H9 (cell line): Measurements from ENCODE around the gene PDPK1. TPM values are rescaled to one million over a fixed set of nuclear protein-coding genes. Genes with fewer than 3 reads are reported as not detected.

ENCODE experiments used
- DNase-seq: peaks from one replicate; pipeline ENCODE4 v3.0.0-alpha.2; 2017
- H2AFZ ChIP-seq: one replicate; pipeline ENCODE4 v1.6.1; 2013; ENCODE audit warnings: mild to moderate bottlenecking, low read length, control low read depth, moderate library complexity
- H2AK5ac ChIP-seq: 2 replicates; pipeline ENCODE4 v1.6.1; 2013; ENCODE audit warnings: low read length, control low read depth, mixed read lengths; ENCODE audit not compliant: insufficient read length
- H2BK120ac ChIP-seq: one replicate; pipeline ENCODE4 v1.6.1; 2013; ENCODE audit warnings: low read depth, mild to moderate bottlenecking, low read length, control low read depth, inconsistent platforms; ENCODE audit not compliant: poor library complexity, severe bottlenecking
- H2BK12ac ChIP-seq: 2 replicates; pipeline ENCODE4 v1.6.1; 2013; ENCODE audit warnings: low read length, control low read depth, mixed read lengths, low read depth; ENCODE audit not compliant: insufficient read length
- H2BK15ac ChIP-seq: 2 replicates; pipeline ENCODE4 v1.6.1; 2013; ENCODE audit warnings: low read depth, low read length, control low read depth
- H2BK20ac ChIP-seq: one replicate; pipeline ENCODE4 v1.6.1; 2013; ENCODE audit warnings: low read depth, mild to moderate bottlenecking, low read length, control low read depth, inconsistent platforms; ENCODE audit not compliant: poor library complexity, severe bottlenecking
- H2BK5ac ChIP-seq: 2 replicates; pipeline ENCODE4 v1.6.1; 2013; ENCODE audit warnings: low read length, control low read depth, mixed read lengths; ENCODE audit not compliant: insufficient read length
- H3K14ac ChIP-seq: 2 replicates; pipeline ENCODE4 v1.6.1; 2013; ENCODE audit warnings: low read length, control low read depth; ENCODE audit not compliant: insufficient read depth
- H3K18ac ChIP-seq: 2 replicates; pipeline ENCODE4 v1.6.1; 2013; ENCODE audit warnings: low read depth, mild to moderate bottlenecking, mixed read lengths, low read length, control low read depth; ENCODE audit not compliant: insufficient read length
- H3K23ac ChIP-seq: 2 replicates; pipeline ENCODE4 v1.6.1; 2013; ENCODE audit warnings: low read length, control low read depth, mixed read lengths, low read depth; ENCODE audit not compliant: insufficient read length
- H3K23me2 ChIP-seq: 2 replicates; pipeline ENCODE4 v1.6.1; 2013; ENCODE audit warnings: low read depth, mild to moderate bottlenecking, mixed read lengths, low read length, control low read depth; ENCODE audit not compliant: insufficient read length, poor library complexity, severe bottlenecking
- H3K27ac ChIP-seq: 2 replicates; pipeline ENCODE4 v1.5.1; 2013; ENCODE audit warnings: low read length, control low read depth, mixed read lengths, low read depth; ENCODE audit not compliant: insufficient read length
- H3K27me3 ChIP-seq: 2 replicates; pipeline ENCODE4 v1.6.1; 2013; ENCODE audit warnings: low read length, control low read depth, inconsistent platforms; ENCODE audit not compliant: insufficient read depth
- H3K4ac ChIP-seq: 2 replicates; pipeline ENCODE4 v1.6.1; 2013; ENCODE audit warnings: low read depth, mild to moderate bottlenecking, control low read depth, inconsistent platforms, low read length, moderate library complexity
- H3K4me1 ChIP-seq: 2 replicates; pipeline ENCODE4 v1.6.1; 2013; ENCODE audit warnings: low read length, control low read depth, inconsistent platforms; ENCODE audit not compliant: insufficient read depth
- H3K4me2 ChIP-seq: 2 replicates; pipeline ENCODE4 v1.6.1; 2013; ENCODE audit warnings: low read length, control low read depth, mixed read lengths; ENCODE audit not compliant: insufficient read length, insufficient read depth
- H3K56ac ChIP-seq: 2 replicates; pipeline ENCODE4 v1.6.1; 2013; ENCODE audit warnings: low read depth, mild to moderate bottlenecking, mixed read lengths, low read length, control low read depth; ENCODE audit not compliant: insufficient read length
- H3K79me1 ChIP-seq: 2 replicates; pipeline ENCODE4 v1.6.1; 2013; ENCODE audit warnings: low read depth, mild to moderate bottlenecking, moderate library complexity, low read length, control low read depth, inconsistent platforms; ENCODE audit not compliant: insufficient read depth, poor library complexity, severe bottlenecking
- H3K79me2 ChIP-seq: 2 replicates; pipeline ENCODE4 v1.6.1; 2013; ENCODE audit warnings: low read length, control low read depth, inconsistent platforms; ENCODE audit not compliant: insufficient read depth
- H3K9ac ChIP-seq: 2 replicates; pipeline ENCODE4 v1.6.1; 2013; ENCODE audit warnings: low read length, control low read depth, mixed read lengths; ENCODE audit not compliant: insufficient read length; ENCODE audit errors: extremely low read depth
- H3K9me3 ChIP-seq: one replicate; pipeline ENCODE4 v1.6.1; 2013; ENCODE audit warnings: low read depth, low read length, inconsistent platforms; ENCODE audit not compliant: control insufficient read depth
- H3T11ph ChIP-seq: one replicate; pipeline ENCODE4 v1.6.1; 2013; ENCODE audit warnings: mild to moderate bottlenecking, low read length, control low read depth, inconsistent platforms
- H4K20me1 ChIP-seq: one replicate; pipeline ENCODE4 v1.6.1; 2013; ENCODE audit not compliant: control insufficient read depth, insufficient read length, insufficient read depth
- H4K5ac ChIP-seq: 2 replicates; pipeline ENCODE4 v1.6.1; 2013; ENCODE audit warnings: low read depth, mild to moderate bottlenecking, mixed read lengths, low read length, control low read depth; ENCODE audit not compliant: insufficient read length
- H4K8ac ChIP-seq: replicated peaks from 2 replicates; pipeline ENCODE4 v1.6.1; 2013; ENCODE audit warnings: low read length, control low read depth, mixed read lengths, low read depth; ENCODE audit not compliant: insufficient read length
- H4K91ac ChIP-seq: 2 replicates; pipeline ENCODE4 v1.6.1; 2013; ENCODE audit warnings: low read depth, mild to moderate bottlenecking, moderate library complexity, mixed read lengths, low read length, control low read depth; ENCODE audit not compliant: insufficient read length
- H3K27ac Mint-ChIP-seq, 3 experiments: 2 replicates in 2 of 3; 3 replicates in 1 of 3; pipeline ENCODE4 v1.8.0; 2020 to 2021; ENCODE audit warnings: mixed read lengths in 3 of 3, mild to moderate bottlenecking in 1 of 3, moderate library complexity in 1 of 3
- H3K27me3 Mint-ChIP-seq: 2 replicates; pipeline ENCODE4 v1.8.0; 2021; ENCODE audit warnings: low read depth, mild to moderate bottlenecking, moderate library complexity, mixed read lengths
- H3K36me3 Mint-ChIP-seq, 3 experiments: 2 replicates in 2 of 3; 3 replicates in 1 of 3; pipeline ENCODE4 v1.8.0; 2020 to 2021; ENCODE audit warnings: low read depth in 3 of 3, mixed read lengths in 3 of 3; ENCODE audit not compliant: insufficient read depth in 1 of 3
- H3K4me1 Mint-ChIP-seq, 2 experiments: 2 replicates each; pipeline ENCODE4 v1.8.0; 2020; ENCODE audit warnings: mixed read lengths in 2 of 2
- H3K4me3 Mint-ChIP-seq, 2 experiments: 2 replicates in 1 of 2; 3 replicates in 1 of 2; pipeline ENCODE4 v1.8.0; 2020 to 2021; ENCODE audit warnings: mild to moderate bottlenecking in 2 of 2, mixed read lengths in 2 of 2, moderate library complexity in 1 of 2
- H3K9me3 Mint-ChIP-seq, 2 experiments: 2 replicates in 1 of 2; 3 replicates in 1 of 2; pipeline ENCODE4 v1.8.0; 2020; ENCODE audit warnings: mild to moderate bottlenecking in 2 of 2, mixed read lengths in 2 of 2, moderate library complexity in 1 of 2
- WGBS: extraction: QIAGEN DNeasy Blood & Tissue Kit; methylation state at CpG from one replicate; pipeline ENCODE4 v1.1.7; 2013; ENCODE audit warnings: missing lambda C conversion rate, low lambda C conversion rate, mixed read lengths; ENCODE audit not compliant: insufficient read length; ENCODE audit errors: extremely low coverage; 5-methylcytosine and 5-hydroxymethylcytosine counted together
- total RNA-seq: library from RNA; stranded (reverse); gene quantifications from 2 replicates; pipeline ENCODE4 v1.2.1, GENCODE V29; 2021
- TF ChIP-seq, protein P1 (sequence below): fragments of 200-600 bp; sonication (generic); conservative IDR thresholded peaks from 3 replicates; pipeline ENCODE4 v1.8.0; 2021; ENCODE audit warnings: antibody characterized with exemption, mild to moderate bottlenecking

The PDPK1 gene
- total RNA-seq, 1 experiment from 2014 or later: 32.8 TPM

DNA sequence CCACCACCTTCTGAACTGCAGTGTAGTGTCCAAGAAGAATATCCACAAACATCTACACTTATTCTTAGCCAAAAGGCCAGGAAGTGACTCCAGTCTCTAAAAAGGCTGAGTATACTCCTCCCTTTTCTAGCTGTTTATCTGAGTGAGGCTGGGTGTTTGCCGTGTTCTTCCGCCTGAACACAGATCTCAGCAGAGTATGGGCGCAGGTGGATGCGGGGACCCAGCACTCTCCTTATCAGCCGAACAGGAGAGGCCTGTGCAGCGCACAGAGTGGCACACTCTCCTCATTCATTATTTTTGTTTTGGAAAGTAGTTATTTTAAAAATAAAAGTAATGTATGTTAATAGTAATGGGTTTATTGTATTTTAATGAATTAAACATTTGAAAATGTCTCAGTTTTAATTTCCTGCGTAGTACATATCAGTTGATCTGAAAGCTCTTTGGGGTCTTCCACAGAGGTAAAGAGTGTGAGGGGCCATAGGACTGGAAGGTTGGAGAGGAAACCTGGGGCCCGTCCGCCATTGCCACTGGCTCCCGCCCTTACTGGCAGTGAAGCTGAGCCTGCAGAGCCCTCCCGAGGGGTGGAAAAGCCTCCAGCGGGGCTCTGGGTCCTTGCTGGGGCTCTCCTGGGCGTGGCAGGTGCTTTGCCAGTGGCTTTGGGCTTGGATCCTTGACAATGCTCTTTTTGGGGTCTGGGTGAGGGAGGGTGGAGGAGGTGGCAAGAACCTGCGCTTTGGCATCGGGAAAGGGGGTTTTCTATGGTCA, 53.8 kb downstream of the PDPK1 start:
- no peak overlapping the region for H2BK12ac ChIP-seq
- no peaks in the 10 kb centered on the region for H3K9me3 ChIP-seq
- Mint-ChIP-seq H3K9me3 (no peaks in the 10 kb centered on the region), H3K27me3 (no peaks in the 10 kb centered on the region), H3K4me1 (no peaks in the 10 kb centered on the region), H3K4me3 (no peak overlapping the region), H3K27ac (peak overlapping the region in 2 of 3 experiments; percentile 75 to 90; a peak in 2 of 7 replicates), H3K36me3 (peaks cover 5 to 35% (median 27%) of the 10 kb centered on the region in 3 experiments)
- no peak overlapping the region for H3K27ac ChIP-seq
- no peak overlapping the region for H3T11ph ChIP-seq
- no peak overlapping the region for H3K56ac ChIP-seq
- no peak overlapping the region for H3K18ac ChIP-seq
- H3K9ac ChIP-seq: no peak overlapping the region
- TF ChIP-seq, protein P1, sequence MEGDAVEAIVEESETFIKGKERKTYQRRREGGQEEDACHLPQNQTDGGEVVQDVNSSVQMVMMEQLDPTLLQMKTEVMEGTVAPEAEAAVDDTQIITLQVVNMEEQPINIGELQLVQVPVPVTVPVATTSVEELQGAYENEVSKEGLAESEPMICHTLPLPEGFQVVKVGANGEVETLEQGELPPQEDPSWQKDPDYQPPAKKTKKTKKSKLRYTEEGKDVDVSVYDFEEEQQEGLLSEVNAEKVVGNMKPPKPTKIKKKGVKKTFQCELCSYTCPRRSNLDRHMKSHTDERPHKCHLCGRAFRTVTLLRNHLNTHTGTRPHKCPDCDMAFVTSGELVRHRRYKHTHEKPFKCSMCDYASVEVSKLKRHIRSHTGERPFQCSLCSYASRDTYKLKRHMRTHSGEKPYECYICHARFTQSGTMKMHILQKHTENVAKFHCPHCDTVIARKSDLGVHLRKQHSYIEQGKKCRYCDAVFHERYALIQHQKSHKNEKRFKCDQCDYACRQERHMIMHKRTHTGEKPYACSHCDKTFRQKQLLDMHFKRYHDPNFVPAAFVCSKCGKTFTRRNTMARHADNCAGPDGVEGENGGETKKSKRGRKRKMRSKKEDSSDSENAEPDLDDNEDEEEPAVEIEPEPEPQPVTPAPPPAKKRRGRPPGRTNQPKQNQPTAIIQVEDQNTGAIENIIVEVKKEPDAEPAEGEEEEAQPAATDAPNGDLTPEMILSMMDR: no peak
- H2BK120ac ChIP-seq: no peak overlapping the region
- H2BK15ac ChIP-seq: no peak overlapping the region
- no peak for DNase-seq
- no CpG with 5 or more reads among the region's 15 CpGs for whole genome bisulfite sequencing
- H3K23ac ChIP-seq: no peak overlapping the region
- H3K14ac ChIP-seq: no peak overlapping the region
- H3K27me3 ChIP-seq: no peaks in the 10 kb centered on the region
- no peak overlapping the region for H2AFZ ChIP-seq
- no peaks in the 10 kb centered on the region for H3K79me1 ChIP-seq
- H2AK5ac ChIP-seq: no peak overlapping the region
- H2BK5ac ChIP-seq: no peak overlapping the region
- no peak overlapping the region for H4K5ac ChIP-seq
- no peak overlapping the region for H3K4ac ChIP-seq
- H4K91ac ChIP-seq: no peak overlapping the region
- no peak overlapping the region for H3K4me2 ChIP-seq
- H4K8ac ChIP-seq: no peak overlapping the region
- no peaks in the 10 kb centered on the region for H3K23me2 ChIP-seq
- H2BK20ac ChIP-seq: no peak overlapping the region
- no peaks in the 10 kb centered on the region for H3K4me1 ChIP-seq
- no peaks in the 10 kb centered on the region for H4K20me1 ChIP-seq
- no peaks in the 10 kb centered on the region for H3K79me2 ChIP-seq
